GM18873 (cell line): Measurements from ENCODE around the gene ALDOC.
"Not testable (repeated sequence)": the region's sequence is repeated elsewhere in the genome, so short reads cannot be mapped to it uniquely, and the experiment has no call there.

ENCODE experiments used
- ATAC-seq: cut with Tn5 transposase; IDR thresholded peaks from one replicate; pipeline ENCODE4 v1.9.1; 2021; ENCODE audit warnings: mild to moderate bottlenecking, moderate library complexity, moderate number of reproducible peaks; ENCODE audit not compliant: unreplicated experiment, low FRiP score

ALDOC gene

GRCh38 chr17:28584434-28584833 is 7.7 kb upstream of the ALDOC start:
- no peak for ATAC-seq

- ATAC-seq, result no peak
These were observed 5.8 kb upstream of the ALDOC start for GRCh38 chr17:28582513-28582912.

- no peak for ATAC-seq
These were observed 4.3 kb upstream of the ALDOC start for GRCh38 chr17:28580959-28581358.

GRCh38 chr17:28579526-28579925 is 2.8 kb upstream of the ALDOC start:
- no peak for ATAC-seq

- ATAC-seq, result no peak
These were observed 1.8 kb upstream of the ALDOC start for GRCh38 chr17:28578246-28579195.

GRCh38 chr17:28577466-28577824 is 750 bp upstream of the ALDOC start:
- ATAC-seq, result no peak

GRCh38 chr17:28576016-28576415 is 679 bp downstream of the ALDOC start:
- ATAC-seq, result not testable (repeated sequence)

- no peak for ATAC-seq
These were observed 1.4 kb downstream of the ALDOC start for GRCh38 chr17:28575126-28575795.

- ATAC-seq, result no peak
These were observed 2.2 kb downstream of the ALDOC start for GRCh38 chr17:28574526-28574925.

- no peak for ATAC-seq
These were observed 2.7 kb downstream of the ALDOC start for GRCh38 chr17:28573966-28574480.

- no peak for ATAC-seq
These were observed 3.2 kb downstream of the ALDOC start for GRCh38 chr17:28573521-28573920.

- ATAC-seq, result no peak
These were observed 3.7 kb downstream of the ALDOC start for GRCh38 chr17:28573040-28573380.

GRCh38 chr17:28572259-28573039 is 4.2 kb downstream of the ALDOC start:
- no peak for ATAC-seq

GRCh38 chr17:28571361-28572122 is 5.2 kb downstream of the ALDOC start, which contains the start of gene PIGS:
TSS of gene PIGS (minus strand) at chr17:28571524. CDS start at chr17:28571496, 28 bp downstream.
- peak; percentile 72 for ATAC-seq

GRCh38 chr17:28570716-28571360 is 5.9 kb downstream of the ALDOC start:
- ATAC-seq, result peak; percentile 25

- ATAC-seq, result no peak
These were observed 7.2 kb downstream of the ALDOC start for GRCh38 chr17:28569446-28569845.

- ATAC-seq, result no peak
These were observed 9.1 kb downstream of the ALDOC start for GRCh38 chr17:28567604-28568003.

- no peak for ATAC-seq
These were observed 13.2 kb downstream of the ALDOC start for GRCh38 chr17:28563475-28563874.

- ATAC-seq, result no peak
These were observed 21.7 kb downstream of the ALDOC start for GRCh38 chr17:28555022-28555421.

- no peak for ATAC-seq
These were observed 22.1 kb downstream of the ALDOC start for GRCh38 chr17:28554565-28554964.
